Measurements from ENCODE around the gene MAFG.

Gene MAFG

DNA sequence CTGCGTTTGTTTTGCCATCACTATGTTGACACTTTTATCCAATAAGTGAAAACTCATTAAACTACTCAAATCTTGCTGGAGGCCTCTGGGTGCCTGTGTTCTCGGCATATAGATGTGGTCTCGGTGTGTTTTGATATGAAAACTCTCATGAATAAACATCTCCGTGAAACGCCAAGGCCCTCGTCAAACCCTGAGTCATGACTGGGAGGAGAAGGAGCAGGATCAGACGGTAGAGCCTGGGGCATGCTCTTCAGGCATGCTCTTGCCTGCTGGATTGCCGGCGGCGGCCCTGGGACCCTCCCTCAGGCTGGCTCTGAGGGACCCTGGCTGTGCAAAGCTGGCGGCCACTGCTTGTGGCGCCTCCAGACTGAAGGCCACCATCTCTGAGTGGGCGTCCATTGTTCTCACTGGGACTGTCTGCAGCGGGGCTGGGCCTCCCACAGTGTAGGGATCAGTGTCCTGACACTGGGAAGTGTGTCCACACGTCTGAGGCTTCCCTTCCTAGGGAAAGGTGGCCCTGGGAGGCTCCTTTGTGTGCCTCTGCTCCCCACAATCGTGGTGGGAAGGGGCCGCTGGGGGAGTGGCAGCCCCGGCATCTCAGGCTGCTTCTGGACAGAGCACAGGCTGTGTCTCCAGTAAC is 27.2 kb downstream of the MAFG start:
- in situ Hi-C loops (cut with MboI; ENCODE audit: low sequenced_read_pairs): no loop called here
- no peak for DNase-seq (ENCODE audit: low spot score in 2 of 2)
- H3K27me3 ChIP-seq (ENCODE audit: low read depth): no peaks in the 10 kb centered on the region
- H3K4me1 ChIP-seq: no peaks in the 10 kb centered on the region
- no peak overlapping the region for H3K4me3 ChIP-seq
- no peaks in the 10 kb centered on the region for H3K9me3 ChIP-seq
- peaks cover 53% of the 10 kb centered on the region for H3K36me3 ChIP-seq (replicated peaks)

- H3K4me1 ChIP-seq: no peaks in the 10 kb centered on the region
- DNase-seq (ENCODE audit: low spot score in 2 of 2): no peak
- H3K27me3 ChIP-seq (ENCODE audit: low read depth): no peaks in the 10 kb centered on the region
- in situ Hi-C loops (cut with MboI; ENCODE audit: low sequenced_read_pairs): no loop called here
- H3K36me3 ChIP-seq (replicated peaks): peaks cover 56% of the 10 kb centered on the region
- no peak overlapping the region for H3K4me3 ChIP-seq
- no peaks in the 10 kb centered on the region for H3K9me3 ChIP-seq
Observed at GRCh38 chr17:81899514-81900166, 27.9 kb downstream of the MAFG start.

DNA sequence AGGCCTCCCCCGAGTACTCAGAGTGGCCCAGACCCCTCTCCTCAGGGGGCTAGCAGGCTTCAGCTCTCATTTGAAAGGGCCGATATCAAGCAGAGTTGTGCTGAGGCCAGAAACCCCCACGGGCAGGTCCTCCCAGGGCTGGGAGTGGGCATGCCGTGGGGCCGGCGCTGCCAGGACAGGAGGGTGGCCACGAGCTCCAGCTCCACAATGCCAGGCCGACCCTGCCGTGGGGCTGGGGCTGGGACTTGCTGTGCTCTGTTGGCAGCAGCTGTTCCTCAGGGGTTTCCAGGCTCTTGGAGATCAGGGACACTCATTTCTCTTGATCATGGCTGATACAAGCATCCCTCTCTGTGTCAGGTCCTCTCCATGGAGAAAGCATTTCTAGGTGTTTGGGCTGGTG is 28.6 kb downstream of the MAFG start:
- H3K27me3 ChIP-seq (ENCODE audit: low read depth): no peaks in the 10 kb centered on the region
- in situ Hi-C loops (cut with MboI; ENCODE audit: low sequenced_read_pairs): no loop called here
- no peak overlapping the region for H3K4me3 ChIP-seq
- no peak for DNase-seq (ENCODE audit: low spot score in 2 of 2)
- H3K9me3 ChIP-seq: no peaks in the 10 kb centered on the region
- peaks cover 52% of the 10 kb centered on the region for H3K36me3 ChIP-seq (replicated peaks)
- H3K4me1 ChIP-seq: no peaks in the 10 kb centered on the region

- H3K4me3 ChIP-seq: no peak overlapping the region
- H3K36me3 ChIP-seq (replicated peaks): peaks cover 51% of the 10 kb centered on the region
- no peaks in the 10 kb centered on the region for H3K27me3 ChIP-seq (ENCODE audit: low read depth)
- H3K4me1 ChIP-seq: no peaks in the 10 kb centered on the region
- peak; percentile 18 to 59 for DNase-seq (ENCODE audit: low spot score in 2 of 2)
- no peaks in the 10 kb centered on the region for H3K9me3 ChIP-seq
- in situ Hi-C loops (cut with MboI; ENCODE audit: low sequenced_read_pairs): no loop called here
Observed at GRCh38 chr17:81898029-81898866, 29.3 kb downstream of the MAFG start.

DNA sequence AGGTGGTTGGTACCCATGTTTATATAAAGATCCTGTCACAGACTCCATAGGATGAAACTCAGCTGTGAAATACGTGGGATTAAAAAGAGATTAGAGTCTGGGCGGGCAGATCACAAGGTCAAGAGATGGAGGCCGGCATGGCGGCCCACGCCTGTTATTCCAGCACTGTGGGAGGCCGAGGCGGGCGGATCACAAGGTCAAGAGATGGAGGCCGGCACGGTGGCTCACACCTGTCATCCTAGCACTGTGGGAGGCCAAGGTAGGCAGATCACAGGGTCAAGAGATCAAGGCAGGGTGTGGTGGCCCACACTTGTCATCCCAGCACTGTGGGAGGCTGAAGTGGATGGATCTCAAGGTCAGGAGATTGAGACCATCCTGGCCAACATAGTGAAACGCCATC is 32.1 kb downstream of the MAFG start:
- Histone ChIP-seq H3K36me3 (replicated peaks) (peaks cover 55% of the 10 kb centered on the region), H3K9me3 (no peaks in the 10 kb centered on the region), H3K27me3 (ENCODE audit: low read depth) (no peaks in the 10 kb centered on the region), H3K4me3 (no peak overlapping the region), H3K4me1 (peaks cover under 1% of the 10 kb centered on the region)
- DNase-seq (ENCODE audit: low spot score in 2 of 2): no peak
- in situ Hi-C loops (cut with MboI; ENCODE audit: low sequenced_read_pairs): no loop called here

GRCh38 chr17:81891303-81891552 is 36.3 kb downstream of the MAFG start:
- Histone ChIP-seq H3K4me1 (peaks cover 7% of the 10 kb centered on the region), H3K36me3 (replicated peaks) (peaks cover 61% of the 10 kb centered on the region), H3K27me3 (ENCODE audit: low read depth) (no peaks in the 10 kb centered on the region), H3K9me3 (no peaks in the 10 kb centered on the region), H3K4me3 (peak overlapping the region; percentile 84)
- no peak for DNase-seq (ENCODE audit: low spot score in 2 of 2)
- in situ Hi-C loops (cut with MboI; ENCODE audit: low sequenced_read_pairs): no loop called here

DNA sequence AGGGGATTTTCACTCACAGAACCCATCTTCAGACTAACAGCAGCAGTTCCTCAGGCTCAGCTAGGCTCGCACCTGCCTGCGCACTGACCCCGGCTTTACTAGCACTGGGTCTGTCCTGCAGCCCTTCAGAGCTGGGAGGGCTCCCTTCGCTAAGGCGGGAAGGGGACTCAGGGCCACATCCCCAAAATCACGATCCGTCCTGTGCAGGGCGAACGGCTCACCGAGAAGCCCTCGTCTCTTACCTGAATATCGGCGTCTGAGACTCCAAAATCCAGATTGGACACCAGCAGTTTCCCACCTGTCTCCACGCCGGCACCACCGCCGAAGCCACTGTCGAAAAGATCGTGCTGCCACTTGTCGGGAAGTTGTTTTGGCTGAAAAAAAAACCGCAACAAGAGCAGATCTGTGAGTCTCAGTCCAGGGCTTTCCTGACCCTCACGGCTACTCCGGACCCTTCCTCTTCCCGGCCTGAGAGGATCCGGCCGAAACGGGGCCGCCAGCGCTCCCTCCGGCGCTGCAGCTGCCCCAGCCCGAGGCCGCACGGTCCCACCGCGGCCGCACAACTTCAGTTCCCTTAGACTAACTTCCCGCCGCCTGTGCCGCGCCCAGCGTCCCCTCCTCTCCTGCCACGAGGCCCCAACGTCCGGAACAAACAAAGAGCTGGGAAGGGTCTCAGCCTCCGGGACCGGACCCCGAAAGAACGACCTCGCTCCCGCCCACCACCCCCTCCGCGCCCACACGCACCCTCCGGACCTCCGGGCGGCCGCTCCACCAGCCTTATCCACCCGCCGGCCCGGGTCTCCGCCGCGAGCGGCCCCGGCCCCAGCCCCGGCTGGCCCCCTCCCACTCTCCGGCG is 36.9 kb downstream of the MAFG start:
- H3K9me3 ChIP-seq: no peaks in the 10 kb centered on the region
- H3K4me3 ChIP-seq: peak overlapping the region; percentile 84
- H3K36me3 ChIP-seq (replicated peaks): peaks cover 61% of the 10 kb centered on the region
- no peaks in the 10 kb centered on the region for H3K27me3 ChIP-seq (ENCODE audit: low read depth)
- H3K4me1 ChIP-seq: peaks cover 7% of the 10 kb centered on the region
- in situ Hi-C loops (cut with MboI; ENCODE audit: low sequenced_read_pairs): no loop called here
- DNase-seq (ENCODE audit: low spot score in 2 of 2): no peak

- peaks cover 65% of the 10 kb centered on the region for H3K36me3 ChIP-seq (replicated peaks)
- in situ Hi-C loops (cut with MboI; ENCODE audit: low sequenced_read_pairs): no loop called here
- peak overlapping the region; percentile 84; the same call in 1 of the 2 replicates for H3K4me3 ChIP-seq
- H3K4me1 ChIP-seq: peaks cover 7% of the 10 kb centered on the region
- H3K9me3 ChIP-seq: no peaks in the 10 kb centered on the region
- DNase-seq (ENCODE audit: low spot score in 2 of 2): no peak
- no peaks in the 10 kb centered on the region for H3K27me3 ChIP-seq (ENCODE audit: low read depth)
Observed at GRCh38 chr17:81889602-81890001, 37.9 kb downstream of the MAFG start.

- H3K9me3 ChIP-seq: no peaks in the 10 kb centered on the region
- H3K36me3 ChIP-seq (replicated peaks): peaks cover 68% of the 10 kb centered on the region
- H3K27me3 ChIP-seq (ENCODE audit: low read depth): no peaks in the 10 kb centered on the region
- in situ Hi-C loops (cut with MboI; ENCODE audit: low sequenced_read_pairs): no loop called here
- DNase-seq (ENCODE audit: low spot score in 2 of 2): no peak
- H3K4me3 ChIP-seq: no peak overlapping the region
- H3K4me1 ChIP-seq: peaks cover 7% of the 10 kb centered on the region
Observed at GRCh38 chr17:81888988-81889595, 38.4 kb downstream of the MAFG start.

GRCh38 chr17:81888105-81888987 is 39.2 kb downstream of the MAFG start:
- peaks cover 75% of the 10 kb centered on the region for H3K36me3 ChIP-seq (replicated peaks)

GRCh38 chr17:81885869-81886548 is 41.5 kb downstream of the MAFG start:
- H3K4me1 ChIP-seq: peaks cover 7% of the 10 kb centered on the region
- H3K9me3 ChIP-seq: no peaks in the 10 kb centered on the region
- H3K4me3 ChIP-seq: no peak overlapping the region
- peaks cover 90% of the 10 kb centered on the region for H3K36me3 ChIP-seq (replicated peaks)
- H3K27me3 ChIP-seq (ENCODE audit: low read depth): no peaks in the 10 kb centered on the region
- in situ Hi-C loops (cut with MboI; ENCODE audit: low sequenced_read_pairs): no loop called here
- DNase-seq (ENCODE audit: low spot score in 2 of 2): no peak

More at GRCh38 chr17:81888105-81888987, 39.2 kb downstream of the MAFG start:
- peaks cover 7% of the 10 kb centered on the region for H3K4me1 ChIP-seq
- no peaks in the 10 kb centered on the region for H3K27me3 ChIP-seq (ENCODE audit: low read depth)
- no peaks in the 10 kb centered on the region for H3K9me3 ChIP-seq
- in situ Hi-C loops (cut with MboI; ENCODE audit: low sequenced_read_pairs): no loop called here
- H3K4me3 ChIP-seq: no peak overlapping the region
- DNase-seq (ENCODE audit: low spot score in 2 of 2): no peak

- H3K27me3 ChIP-seq (ENCODE audit: low read depth): no peaks in the 10 kb centered on the region
- peaks cover 7% of the 10 kb centered on the region for H3K4me1 ChIP-seq
- H3K36me3 ChIP-seq (replicated peaks): peaks cover 93% of the 10 kb centered on the region
- H3K4me3 ChIP-seq: no peak overlapping the region
- H3K9me3 ChIP-seq: no peaks in the 10 kb centered on the region
- in situ Hi-C loops (cut with MboI; ENCODE audit: low sequenced_read_pairs): no loop called here
- DNase-seq (ENCODE audit: low spot score in 2 of 2): no peak
Observed at GRCh38 chr17:81885454-81885853, 42.1 kb downstream of the MAFG start.
